PC-3 (cell line): ENCODE data around the gene RPL13. TPM values are rescaled to one million over a fixed set of nuclear protein-coding genes. Genes with fewer than 3 reads are reported as not detected.
"Not testable (repeated sequence)": the region's sequence is repeated elsewhere in the genome, so short reads cannot be mapped to it uniquely, and the experiment has no call there.

Source experiments
- ATAC-seq: fragments of 200-7000 bp; cut with Tn5 transposase; 2 replicates; pipeline ENCODE4 v1.9.1; 2020; ENCODE audit warnings: mild to moderate bottlenecking, moderate library complexity
- BruUV-seq: library from RNA; stranded (reverse); fragments of 400-500 nt; replicated peaks from 2 replicates; lab custom pipeline; 2021; lab: Mats Ljungman, UMichigan
- CTCF ChIA-PET: fragments of 300-600 bp; sonication (Branson Sonifier 250); formaldehyde crosslinking; loops from one replicate; lab custom pipeline; 2022; ENCODE audit warnings: antibody characterized with exemption; lab: Charles Lee
- POLR2A ChIA-PET: fragments of 300-600 bp; sonication (Branson Sonifier 250); formaldehyde crosslinking; loops from one replicate; lab custom pipeline; 2022; ENCODE audit warnings: antibody characterized with exemption; ENCODE audit not compliant: unreplicated experiment; lab: Charles Lee
- DNase-seq: peaks from one replicate; pipeline ENCODE4 v3.0.0-alpha.2; 2015
- H2AFZ ChIP-seq: fragments of 300-600 bp; sonication (generic); 2 replicates; pipeline ENCODE4 v1.6.0; 2016; ENCODE audit warnings: antibody characterized with exemption, low read length
- H3F3A ChIP-seq: fragments of 300-600 bp; sonication (generic); one replicate; pipeline ENCODE4 v1.6.0; 2017; ENCODE audit warnings: antibody characterized with exemption, low read length, control low read depth, mild to moderate bottlenecking; ENCODE audit not compliant: unreplicated experiment
- H3K27ac ChIP-seq: fragments of 300-600 bp; sonication (generic); 2 replicates; pipeline ENCODE4 v1.5.1; 2016; ENCODE audit warnings: mild to moderate bottlenecking, low read length
- H3K27me3 ChIP-seq: fragments of 300-600 bp; sonication (generic); 2 replicates; pipeline ENCODE4 v1.6.1; 2016; ENCODE audit warnings: low read length, mixed read lengths
- H3K36me3 ChIP-seq: fragments of 300-600 bp; sonication (generic); 2 replicates; pipeline ENCODE4 v1.6.1; 2016; ENCODE audit warnings: low read depth, mixed run types, low read length, mixed read lengths
- H3K4me1 ChIP-seq: fragments of 300-600 bp; sonication (generic); 2 replicates; pipeline ENCODE4 v1.5.1; 2016; ENCODE audit warnings: low read length; ENCODE audit not compliant: insufficient read depth
- H3K4me2 ChIP-seq: fragments of 300-600 bp; sonication (generic); 2 replicates; pipeline ENCODE4 v1.6.0; 2016; ENCODE audit warnings: low read length
- H3K4me3 ChIP-seq: fragments of 300-600 bp; sonication (generic); 2 replicates; pipeline ENCODE4 v1.5.1; 2016; ENCODE audit warnings: mild to moderate bottlenecking, low read length, mixed read lengths
- H3K79me2 ChIP-seq: fragments of 300-600 bp; sonication (generic); 2 replicates; pipeline ENCODE4 v1.6.1; 2017; ENCODE audit warnings: low read length, mixed read lengths
- H3K9ac ChIP-seq: fragments of 300-600 bp; sonication (generic); 2 replicates; pipeline ENCODE4 v1.6.0; 2016; ENCODE audit warnings: mild to moderate bottlenecking, low read length
- H3K9me2 ChIP-seq: fragments of 300-600 bp; sonication (generic); replicated peaks from 2 replicates; pipeline ENCODE4 v1.6.1; 2016; ENCODE audit warnings: mixed run types, low read length, mixed read lengths
- H3K9me3 ChIP-seq: fragments of 300-600 bp; sonication (generic); 2 replicates; pipeline ENCODE4 v1.6.1; 2016; ENCODE audit warnings: low read length, mixed read lengths
- H4K20me1 ChIP-seq: fragments of 300-600 bp; sonication (generic); 2 replicates; pipeline ENCODE4 v1.6.1; 2016; ENCODE audit warnings: low read length, mixed read lengths
- EZH2 ChIP-seq: fragments of 300-600 bp; sonication (generic); IDR thresholded peaks from one replicate; pipeline ENCODE4 v1.6.1; 2017; ENCODE audit warnings: antibody characterized with exemption, mild to moderate bottlenecking, low read length; ENCODE audit not compliant: unreplicated experiment
- EZH2phosphoT487 ChIP-seq: fragments of 300-600 bp; sonication (generic); IDR thresholded peaks from 2 replicates; pipeline ENCODE4 v1.6.1; 2018; ENCODE audit warnings: mild to moderate bottlenecking, antibody characterized with exemption, low read length, borderline replicate concordance
- intact Hi-C: fragments of 100-400 bp; cut with micrococcal nuclease; formaldehyde crosslinking; loops from 2 replicates; pipeline ENCODE4 v1.9.0; 2023
- total RNA-seq: library from RNA; depleted of rRNA; stranded (reverse); fragments of >200 nt; gene quantifications from 2 replicates; pipeline ENCODE4 v1.2.3, GENCODE V29; 2014
- TF ChIP-seq, protein P1 (sequence below): fragments of 300-600 bp; sonication (generic); conservative IDR thresholded peaks from 2 replicates; pipeline ENCODE4 v1.5.1; 2017; ENCODE audit warnings: antibody characterized with exemption, low read depth, mild to moderate bottlenecking, low read length

The RPL13 gene
- total RNA-seq, 1 experiment from 2014 or later: 3,236 TPM

DNA sequence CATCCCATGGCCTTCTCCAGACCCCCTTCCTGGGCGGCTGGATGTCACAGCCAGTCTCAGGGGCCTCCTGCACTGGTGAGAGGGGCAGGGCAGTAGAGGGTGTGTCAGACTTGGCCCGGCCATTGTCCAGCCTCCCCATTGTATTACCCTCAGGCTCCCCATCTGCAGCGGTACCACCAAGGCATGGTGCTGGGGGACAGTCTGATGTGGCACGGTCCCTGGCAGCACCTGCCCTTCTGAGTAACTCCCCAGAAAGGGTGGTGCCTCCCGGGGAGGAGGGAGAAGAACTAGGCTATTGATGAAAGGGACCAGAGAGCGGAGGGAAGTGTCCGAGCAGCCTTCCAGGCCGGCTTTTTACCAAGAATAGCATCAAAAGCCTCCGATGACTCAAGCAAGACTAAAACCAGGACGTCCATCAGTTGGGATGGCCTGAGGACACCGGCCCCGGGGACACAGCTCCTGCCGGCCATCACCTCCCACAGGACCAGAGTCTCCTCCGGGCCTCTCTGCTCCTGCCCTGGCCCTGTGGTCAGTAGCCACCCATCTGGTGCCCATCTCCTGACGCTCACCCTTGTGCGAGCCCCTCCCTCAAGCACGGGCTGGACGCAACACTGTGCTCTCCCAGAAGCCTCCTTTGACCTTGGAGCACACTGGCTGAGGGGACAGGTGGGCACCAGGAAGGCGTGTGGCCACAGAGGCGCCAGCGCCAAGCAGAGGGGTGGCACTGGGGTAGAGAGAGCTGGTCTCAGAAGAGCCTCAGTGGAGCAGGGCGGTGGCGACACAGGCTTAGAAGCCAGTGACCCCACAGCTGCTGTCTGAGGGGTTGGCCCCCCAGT, 9.2 kb downstream of the RPL13 start:
- ATAC-seq (no peak), DNase-seq (no peak)
- peaks cover 7% of the 10 kb centered on the region for H3F3A ChIP-seq
- no peak overlapping the region for H3K27ac ChIP-seq
- H3K4me3 ChIP-seq: no peak overlapping the region
- H3K9ac ChIP-seq: no peak overlapping the region
- H3K79me2 ChIP-seq: no peaks in the 10 kb centered on the region
- no peaks in the 10 kb centered on the region for H3K9me3 ChIP-seq
- POLR2A ChIA-PET: no interaction called here
- peaks cover 1% of the 10 kb centered on the region; the same call in 1 of the 2 replicates for H3K36me3 ChIP-seq
- no peak overlapping the region for H3K4me2 ChIP-seq
- no peak overlapping the region for H2AFZ ChIP-seq
- CTCF ChIA-PET: no interaction called here
- H4K20me1 ChIP-seq: peaks cover 2% of the 10 kb centered on the region; the same call in 1 of the 2 replicates
- H3K9me2 ChIP-seq: no peaks in the 10 kb centered on the region
- no TSS peak for BruUV-seq
- intact Hi-C loops: no loop called here
- TF ChIP-seq EZH2phosphoT487 (no peak), EZH2 (no peak)
- TF ChIP-seq, protein P1, sequence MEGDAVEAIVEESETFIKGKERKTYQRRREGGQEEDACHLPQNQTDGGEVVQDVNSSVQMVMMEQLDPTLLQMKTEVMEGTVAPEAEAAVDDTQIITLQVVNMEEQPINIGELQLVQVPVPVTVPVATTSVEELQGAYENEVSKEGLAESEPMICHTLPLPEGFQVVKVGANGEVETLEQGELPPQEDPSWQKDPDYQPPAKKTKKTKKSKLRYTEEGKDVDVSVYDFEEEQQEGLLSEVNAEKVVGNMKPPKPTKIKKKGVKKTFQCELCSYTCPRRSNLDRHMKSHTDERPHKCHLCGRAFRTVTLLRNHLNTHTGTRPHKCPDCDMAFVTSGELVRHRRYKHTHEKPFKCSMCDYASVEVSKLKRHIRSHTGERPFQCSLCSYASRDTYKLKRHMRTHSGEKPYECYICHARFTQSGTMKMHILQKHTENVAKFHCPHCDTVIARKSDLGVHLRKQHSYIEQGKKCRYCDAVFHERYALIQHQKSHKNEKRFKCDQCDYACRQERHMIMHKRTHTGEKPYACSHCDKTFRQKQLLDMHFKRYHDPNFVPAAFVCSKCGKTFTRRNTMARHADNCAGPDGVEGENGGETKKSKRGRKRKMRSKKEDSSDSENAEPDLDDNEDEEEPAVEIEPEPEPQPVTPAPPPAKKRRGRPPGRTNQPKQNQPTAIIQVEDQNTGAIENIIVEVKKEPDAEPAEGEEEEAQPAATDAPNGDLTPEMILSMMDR: no peak
- no peaks in the 10 kb centered on the region for H3K27me3 ChIP-seq
- peaks cover 15% of the 10 kb centered on the region for H3K4me1 ChIP-seq

DNA sequence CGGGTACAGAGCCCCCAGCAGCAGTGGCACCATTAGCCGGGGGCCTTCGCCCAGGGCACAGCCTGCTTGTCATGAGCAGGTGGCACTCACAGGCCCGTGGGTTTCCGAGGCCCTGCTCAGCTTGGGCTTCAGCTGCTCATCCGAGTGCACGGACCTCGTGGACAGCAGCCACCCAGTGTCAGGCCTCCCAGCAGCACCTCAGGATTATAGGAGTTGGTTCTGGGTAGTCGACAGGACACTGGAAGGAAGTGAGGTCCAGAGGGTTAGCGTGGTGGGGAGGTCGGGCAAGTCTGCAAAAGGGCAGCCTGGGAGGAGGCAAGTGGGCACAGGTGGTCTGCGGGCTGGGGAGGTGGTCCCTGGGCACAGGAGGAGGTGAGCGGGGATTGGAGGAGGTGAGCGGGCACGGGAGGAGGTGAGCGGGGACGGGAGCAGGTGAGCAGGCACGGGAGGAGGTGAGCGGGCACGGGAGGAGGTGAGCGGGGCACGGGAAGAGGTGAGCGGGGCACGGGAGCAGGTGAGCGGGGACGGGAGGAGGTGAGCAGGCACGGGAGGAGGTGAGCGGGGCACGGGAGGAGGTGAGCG, 10.0 kb downstream of the RPL13 start:
- intact Hi-C loops: no loop called here
- ChIA-PET CTCF (no interaction called here), POLR2A (no interaction called here)
- H3F3A ChIP-seq: peaks cover 7% of the 10 kb centered on the region
- H3K9me2 ChIP-seq: no peaks in the 10 kb centered on the region
- no peak overlapping the region for H2AFZ ChIP-seq
- H3K27me3 ChIP-seq: no peaks in the 10 kb centered on the region
- no peaks in the 10 kb centered on the region for H3K36me3 ChIP-seq
- no peak overlapping the region for H3K9ac ChIP-seq
- no peak overlapping the region for H3K27ac ChIP-seq
- TF ChIP-seq, protein P1: no peak
- TF ChIP-seq EZH2 (no peak), EZH2phosphoT487 (no peak)
- H3K79me2 ChIP-seq: no peaks in the 10 kb centered on the region
- BruUV-seq: no TSS peak
- H3K4me1 ChIP-seq: peaks cover 10% of the 10 kb centered on the region; the same call in 1 of the 2 replicates
- DNase-seq (no peak), ATAC-seq (no peak)
- H3K4me2 ChIP-seq: no peak overlapping the region
- no peaks in the 10 kb centered on the region for H3K9me3 ChIP-seq
- no peak overlapping the region for H3K4me3 ChIP-seq
- no peaks in the 10 kb centered on the region for H4K20me1 ChIP-seq

DNA sequence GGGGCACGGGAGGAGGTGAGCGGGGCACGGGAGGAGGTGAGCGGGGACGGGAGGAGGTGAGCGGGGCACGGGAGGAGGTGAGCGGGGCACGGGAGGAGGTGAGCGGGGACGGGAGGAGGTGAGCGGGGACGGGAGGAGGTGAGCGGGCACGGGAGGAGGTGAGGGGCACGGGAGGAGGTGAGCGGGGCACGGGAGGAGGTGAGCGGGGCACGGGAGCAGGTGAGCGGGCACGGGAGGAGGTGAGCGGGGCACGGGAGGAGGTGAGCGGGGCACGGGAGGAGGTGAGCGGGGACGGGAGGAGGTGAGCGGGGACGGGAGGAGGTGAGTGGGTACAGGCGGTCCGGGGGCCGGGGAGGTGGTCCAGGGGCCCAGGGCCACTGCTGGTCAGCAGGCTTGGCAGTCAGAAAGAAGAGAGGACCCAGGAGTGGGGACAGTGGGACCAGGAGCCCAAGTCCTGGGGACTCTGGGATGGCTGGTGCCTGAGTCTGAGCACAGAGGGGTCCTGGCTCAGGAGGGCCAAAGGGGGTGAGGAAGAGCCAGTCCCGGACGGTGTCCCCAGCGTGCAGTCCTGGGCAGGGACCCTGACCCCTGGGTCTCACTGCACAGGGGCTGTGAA, 10.6 kb downstream of the RPL13 start:
- H3K4me2 ChIP-seq, H3K36me3 ChIP-seq, CTCF ChIA-PET, H3K9ac ChIP-seq, H3K9me2 ChIP-seq, DNase-seq, POLR2A ChIA-PET, H2AFZ ChIP-seq, H3K79me2 ChIP-seq, H3K27ac ChIP-seq, H3K4me1 ChIP-seq, H4K20me1 ChIP-seq, BruUV-seq, intact Hi-C loops, H3F3A ChIP-seq, ATAC-seq, H3K4me3 ChIP-seq, H3K9me3 ChIP-seq, H3K27me3 ChIP-seq: not testable (repeated sequence)
